CD14-positive monocyte (primary cell): ENCODE data around the gene PAK5. TPM values are rescaled to one million over a fixed set of nuclear protein-coding genes. Genes with fewer than 3 reads are reported as not detected.

ENCODE experiments used
- DNase-seq, 3 donors: peaks; one replicate each; pipeline ENCODE4 v3.0.0-alpha.2; 2011 to 2022
- H2AFZ ChIP-seq: 2 replicates; pipeline ENCODE4 v1.6.0; 2012; ENCODE audit warnings: mild to moderate bottlenecking, low read depth, low read length, inconsistent platforms; ENCODE audit not compliant: insufficient read depth, poor library complexity, severe bottlenecking
- H3K27ac ChIP-seq, 2 donors: 1 replicate in 1 of 2; 2 replicates in 1 of 2; pipeline ENCODE4 v1.5.1; 2012 to 2013; ENCODE audit warnings: low read length in 2 of 2, control low read depth in 1 of 2, inconsistent platforms in 1 of 2, low read depth in 1 of 2, mild to moderate bottlenecking in 1 of 2
- H3K27me3 ChIP-seq, 2 donors: one replicate each; pipeline versions ENCODE4 v1.6.0 to v1.6.1; 2011 to 2013; ENCODE audit warnings: low read length in 2 of 2; ENCODE audit not compliant: control insufficient read depth in 2 of 2, insufficient read depth in 2 of 2
- H3K36me3 ChIP-seq, 2 donors: replicated peaks in 1 of 2; 1 replicate in 1 of 2; 2 replicates in 1 of 2; pipeline versions ENCODE4 v1.5.1 to v1.6.1; 2012 to 2013; ENCODE audit warnings: low read length in 2 of 2, control low read depth in 1 of 2, inconsistent platforms in 1 of 2, mild to moderate bottlenecking in 1 of 2; ENCODE audit not compliant: insufficient read depth in 2 of 2, control insufficient read depth in 1 of 2
- H3K4me1 ChIP-seq, 2 donors: 1 replicate in 1 of 2; 2 replicates in 1 of 2; pipeline versions ENCODE4 v1.5.1 to v1.6.1; 2012 to 2013; ENCODE audit warnings: low read length in 2 of 2, control low read depth in 1 of 2, inconsistent platforms in 1 of 2, mild to moderate bottlenecking in 1 of 2, moderate library complexity in 1 of 2; ENCODE audit not compliant: insufficient read depth in 2 of 2, control insufficient read depth in 1 of 2
- H3K4me2 ChIP-seq: replicated peaks from 2 replicates; pipeline ENCODE3; 2012; ENCODE audit warnings: low read length, moderate library complexity, mild to moderate bottlenecking; ENCODE audit not compliant: poor library complexity, severe bottlenecking; ENCODE audit errors: extremely low read depth
- H3K4me3 ChIP-seq, 3 experiments: fragments of 200-600 bp in 1 of 3; sonication (generic) in 1 of 3; replicated peaks in 1 of 3; 1 replicate in 2 of 3; 2 replicates in 1 of 3; pipeline ENCODE4 v1.5.1; 2011 to 2013; ENCODE audit warnings: low read length in 3 of 3, mild to moderate bottlenecking in 3 of 3, control low read depth in 2 of 3, low read depth in 2 of 3, inconsistent platforms in 1 of 3, moderate library complexity in 1 of 3
- H3K79me2 ChIP-seq: 2 replicates; pipeline ENCODE4 v1.6.0; 2012; ENCODE audit warnings: mild to moderate bottlenecking, control low read depth, inconsistent platforms, low read length, moderate library complexity; ENCODE audit not compliant: insufficient read depth
- H3K9ac ChIP-seq: 2 replicates; pipeline ENCODE4 v1.6.0; 2017; ENCODE audit warnings: low read length, mild to moderate bottlenecking; ENCODE audit not compliant: insufficient read depth, poor library complexity, severe bottlenecking
- H3K9me3 ChIP-seq, 2 donors: replicated peaks in 1 of 2; 1 replicate in 1 of 2; 2 replicates in 1 of 2; pipeline versions ENCODE4 v1.5.1 to v1.6.1; 2012 to 2013; ENCODE audit warnings: low read length in 2 of 2, control low read depth in 1 of 2; ENCODE audit not compliant: control insufficient read depth in 1 of 2, insufficient read depth in 1 of 2
- H4K20me1 ChIP-seq: 2 replicates; pipeline ENCODE4 v1.6.0; 2012; ENCODE audit warnings: mild to moderate bottlenecking, low read length, control low read depth, moderate library complexity; ENCODE audit not compliant: insufficient read depth
- H3K27ac Mint-ChIP-seq, 7 donors: one replicate each; pipeline ENCODE4 v1.8.0; 2020; ENCODE audit warnings: mild to moderate bottlenecking in 7 of 7, mixed read lengths in 7 of 7, moderate library complexity in 6 of 7, inconsistent platforms in 2 of 7
- H3K27me3 Mint-ChIP-seq, 3 donors: one replicate each; pipeline ENCODE4 v1.8.0; 2021 to 2022; ENCODE audit warnings: low read depth in 3 of 3, mild to moderate bottlenecking in 3 of 3, mixed read lengths in 3 of 3, moderate library complexity in 3 of 3, inconsistent platforms in 1 of 3
- H3K36me3 Mint-ChIP-seq, 2 donors: one replicate each; pipeline ENCODE4 v1.8.0; 2020; ENCODE audit warnings: mixed read lengths in 2 of 2, inconsistent platforms in 1 of 2, mild to moderate bottlenecking in 1 of 2
- H3K4me1 Mint-ChIP-seq: one replicate; pipeline ENCODE4 v1.8.0; 2020; ENCODE audit warnings: mild to moderate bottlenecking, mixed read lengths
- H3K4me3 Mint-ChIP-seq, 2 donors: one replicate each; pipeline ENCODE4 v1.8.0; 2020; ENCODE audit warnings: mild to moderate bottlenecking in 2 of 2, mixed read lengths in 2 of 2, moderate library complexity in 1 of 2
- H3K9me3 Mint-ChIP-seq, 7 donors: one replicate each; pipeline ENCODE4 v1.8.0; 2020 to 2022; ENCODE audit warnings: mixed read lengths in 7 of 7, mild to moderate bottlenecking in 6 of 7, moderate library complexity in 6 of 7, inconsistent platforms in 2 of 7
- CTCF ChIP-seq: fragments of 200-600 bp; IDR thresholded peaks from one replicate; pipeline ENCODE4 v1.8.0; 2022; ENCODE audit warnings: antibody characterized with exemption, mild to moderate bottlenecking
- WGBS: methylation state at CpG from one replicate; pipeline ENCODE4 v1.1.5; 2013; ENCODE audit warnings: missing lambda C conversion rate; ENCODE audit not compliant: insufficient coverage; 5-methylcytosine and 5-hydroxymethylcytosine counted together
- intact Hi-C, 2 donors: fragments of 100-400 bp; cut with micrococcal nuclease; formaldehyde crosslinking; loops; one replicate each; pipeline versions ENCODE4 v1.15.0 to v1.15.1; 2023
- polyA plus RNA-seq, 3 donors: library from polyadenylated mRNA; depleted of rRNA in 1 of 3; unstranded in 2 of 3; stranded (reverse) in 1 of 3; fragments of 300-500 nt in 2 of 3; fragments of >200 nt in 1 of 3; fragmentation: Illumina TruSeq in 2 of 3; gene quantifications; 1 replicate in 2 of 3; 2 replicates in 1 of 3; pipeline ENCODE4 v1.2.3, GENCODE V29; 2012 to 2021

Gene PAK5
- polyA plus RNA-seq, 3 donors = not detected

DNA sequence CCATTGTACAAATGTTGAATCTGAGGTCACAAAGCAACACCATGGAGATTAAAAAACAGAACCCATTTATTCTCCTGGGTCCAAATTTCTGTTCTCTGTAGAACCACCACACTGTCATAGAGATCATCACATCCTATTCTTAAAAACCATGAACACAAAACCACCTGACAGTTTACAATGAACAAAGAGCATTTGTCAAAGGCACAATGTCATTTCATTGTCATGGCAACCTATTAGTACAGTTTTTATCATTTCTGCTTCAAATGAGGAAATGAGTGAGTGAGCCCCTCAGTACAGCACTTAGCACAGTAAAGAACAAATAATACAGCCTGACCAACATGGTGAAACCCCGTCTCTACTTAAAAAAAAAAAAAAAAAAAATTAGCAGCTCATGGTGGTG, 347.6 kb downstream of the PAK5 start:
- intact Hi-C loops = no loop called here
- no peak for TF ChIP-seq CTCF
- no peak overlapping the region for H2AFZ ChIP-seq
- H3K27ac Mint-ChIP-seq = peak overlapping the region in 6 of 7 donors; percentile 49 to 89 (median 64)
- H3K27me3 ChIP-seq = no peaks in the 10 kb centered on the region
- peaks cover 21 to 50% of the 10 kb centered on the region in 2 donors for H3K4me1 ChIP-seq
- H3K79me2 ChIP-seq = no peaks in the 10 kb centered on the region
- peaks cover 3 to 4% (median 3%) of the 10 kb centered on the region in 3 donors for H3K27me3 Mint-ChIP-seq
- no peak overlapping the region for H3K4me3 ChIP-seq
- no CpG with 5 or more reads among the region's 1 CpG for WGBS
- no peaks in the 10 kb centered on the region for H3K36me3 ChIP-seq
- peak; percentile 43 to 59 (median 59) for DNase-seq
- H3K27ac ChIP-seq = no peak overlapping the region
- H3K9ac ChIP-seq = no peak overlapping the region
- H3K4me1 Mint-ChIP-seq = peaks cover 39% of the 10 kb centered on the region
- H3K9me3 Mint-ChIP-seq = peaks cover 0 to 6% (median 2%) of the 10 kb centered on the region in 7 donors
- no peaks in the 10 kb centered on the region for H3K9me3 ChIP-seq
- no peak overlapping the region for H3K4me2 ChIP-seq
- H3K36me3 Mint-ChIP-seq = peaks cover 0 to 3% of the 10 kb centered on the region in 2 donors
- H3K4me3 Mint-ChIP-seq = no peak overlapping the region
- H4K20me1 ChIP-seq = no peaks in the 10 kb centered on the region

DNA sequence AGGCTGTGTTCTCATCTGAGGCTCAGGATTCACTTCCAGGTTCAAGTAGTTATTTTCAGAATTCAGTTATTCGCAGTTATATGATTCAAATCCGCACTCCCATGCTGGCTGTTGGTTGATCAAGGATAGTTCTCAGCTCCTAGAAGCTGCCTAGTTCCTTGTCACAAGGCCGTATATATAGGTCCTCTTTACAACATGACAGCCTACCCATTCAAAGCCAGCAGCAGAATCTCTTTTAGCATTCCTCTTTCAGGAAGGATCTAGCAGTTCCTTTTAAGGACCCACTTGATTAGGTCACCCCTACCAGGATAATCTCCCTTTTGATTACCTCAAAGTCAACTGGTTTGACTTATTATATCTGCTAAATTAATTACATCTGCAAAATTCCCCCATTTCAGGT, 348.2 kb downstream of the PAK5 start:
- DNase-seq = no peak
- Mint-ChIP-seq H3K4me1 (peaks cover 39% of the 10 kb centered on the region), H3K4me3 (no peak overlapping the region), H3K27me3 (peaks cover 3 to 4% (median 3%) of the 10 kb centered on the region in 3 donors), H3K27ac (peak overlapping the region in 6 of 7 donors; percentile 49 to 89 (median 64)), H3K9me3 (peaks cover 0 to 3% (median 2%) of the 10 kb centered on the region in 7 donors), H3K36me3 (peaks cover 0 to 3% of the 10 kb centered on the region in 2 donors)
- Histone ChIP-seq H3K79me2 (no peaks in the 10 kb centered on the region), H3K27ac (no peak overlapping the region), H3K9me3 (no peaks in the 10 kb centered on the region), H3K9ac (no peak overlapping the region), H2AFZ (no peak overlapping the region), H3K4me2 (no peak overlapping the region), H4K20me1 (no peaks in the 10 kb centered on the region), H3K36me3 (no peaks in the 10 kb centered on the region), H3K4me1 (peaks cover 21 to 50% of the 10 kb centered on the region in 2 donors), H3K27me3 (no peaks in the 10 kb centered on the region), H3K4me3 (no peak overlapping the region)
- WGBS = 73% methylated on average over 3 of the region's 3 CpGs
- intact Hi-C loops = no loop called here
- no peak for TF ChIP-seq CTCF
